ENCODE results near the gene CDK19.

- TF ChIP-seq CTCF (IDR thresholded peaks at IDR 0.05) = no peak
- TF ChIP-seq POLR2A (IDR thresholded peaks at IDR 0.05) = no peak
- TF ChIP-seq POLR2AphosphoS5 (IDR thresholded peaks at IDR 0.05) = no peak
- TF ChIP-seq EP300 (IDR thresholded peaks at IDR 0.05) = no peak
Measured at GRCh38 chr6:110748453-110748852, 66.8 kb downstream of the CDK19 start.
